ENCODE data around the gene ANKLE2. TPM values are rescaled to one million over a fixed set of nuclear protein-coding genes. Genes with fewer than 3 reads are reported as not detected.

Gene ANKLE2
- polyA plus RNA-seq, 2 of the 4 experiments (the other 2 are of a cell fraction) = 70.7 to 103 TPM

Small RNA genes within 50 kb of the gene (small RNA-seq; reads per million reads assigned to genes)
- gene RNA5SP379 = 0 to 1.2 (median 0) reads per million in 6 experiments

Other genes with a start within 250 kb of the ANKLE2 start
- not detected in 2 replicates for gene LRCOL1, start 151.2 kb downstream of the ANKLE2 start, polyA plus RNA-seq (2011; rRNA removed)
- not detected in 3 replicates for gene LRCOL1, start 151.2 kb downstream of the ANKLE2 start, polyA plus RNA-seq (2017; fragmentation: RNase III; extraction: RNeasy Plus Mini Kit Qiagen cat#74134 plus additional on column Dnase treatment)
- not detected in 2 replicates for gene P2RX2, start 143.1 kb downstream of the ANKLE2 start, polyA plus RNA-seq (2011; rRNA removed)
- not detected in 3 replicates for gene P2RX2, start 143.1 kb downstream of the ANKLE2 start, polyA plus RNA-seq (2017; fragmentation: RNase III; extraction: RNeasy Plus Mini Kit Qiagen cat#74134 plus additional on column Dnase treatment)
- gene POLE, start 74.5 kb downstream of the ANKLE2 start, polyA plus RNA-seq (2011; rRNA removed) = 28.9 and 32.1 TPM in 2 replicates
- 63.7 to 73.6 TPM (median 67.2 TPM) in 3 replicates for gene POLE, start 74.5 kb downstream of the ANKLE2 start, polyA plus RNA-seq (2017; fragmentation: RNase III; extraction: RNeasy Plus Mini Kit Qiagen cat#74134 plus additional on column Dnase treatment)
- gene PXMP2, start 74.2 kb downstream of the ANKLE2 start, polyA plus RNA-seq (2011; rRNA removed) = 21.3 and 22.5 TPM in 2 replicates
- 18.7 to 20.0 TPM (median 19.4 TPM) in 3 replicates for gene PXMP2, start 74.2 kb downstream of the ANKLE2 start, polyA plus RNA-seq (2017; fragmentation: RNase III; extraction: RNeasy Plus Mini Kit Qiagen cat#74134 plus additional on column Dnase treatment)
- gene PGAM5, start 51.0 kb downstream of the ANKLE2 start, polyA plus RNA-seq (2011; rRNA removed) = 29.3 and 36.7 TPM in 2 replicates
- 49.5 to 53.4 TPM (median 51.3 TPM) in 3 replicates for gene PGAM5, start 51.0 kb downstream of the ANKLE2 start, polyA plus RNA-seq (2017; fragmentation: RNase III; extraction: RNeasy Plus Mini Kit Qiagen cat#74134 plus additional on column Dnase treatment)
- gene GOLGA3, start 67.0 kb upstream of the ANKLE2 start, polyA plus RNA-seq (2011; rRNA removed) = 25.5 and 32.0 TPM in 2 replicates
- gene GOLGA3, start 67.0 kb upstream of the ANKLE2 start, polyA plus RNA-seq (2017; fragmentation: RNase III; extraction: RNeasy Plus Mini Kit Qiagen cat#74134 plus additional on column Dnase treatment) = 22.1 to 23.7 TPM (median 23.0 TPM) in 3 replicates
- 38.8 and 41.0 TPM in 2 replicates for gene CHFR, start 125.8 kb upstream of the ANKLE2 start, polyA plus RNA-seq (2011; rRNA removed)
- 19.2 to 21.2 TPM (median 20.9 TPM) in 3 replicates for gene CHFR, start 125.8 kb upstream of the ANKLE2 start, polyA plus RNA-seq (2017; fragmentation: RNase III; extraction: RNeasy Plus Mini Kit Qiagen cat#74134 plus additional on column Dnase treatment)
- gene ZNF605, start 194.5 kb upstream of the ANKLE2 start, polyA plus RNA-seq (2011; rRNA removed) = 15.2 and 18.2 TPM in 2 replicates
- 5.6 to 6.5 TPM (median 5.7 TPM) in 3 replicates for gene ZNF605, start 194.5 kb upstream of the ANKLE2 start, polyA plus RNA-seq (2017; fragmentation: RNase III; extraction: RNeasy Plus Mini Kit Qiagen cat#74134 plus additional on column Dnase treatment)
- gene ZNF26, start 224.5 kb upstream of the ANKLE2 start, polyA plus RNA-seq (2011; rRNA removed) = 10.1 and 11.3 TPM in 2 replicates
- gene ZNF26, start 224.5 kb upstream of the ANKLE2 start, polyA plus RNA-seq (2017; fragmentation: RNase III; extraction: RNeasy Plus Mini Kit Qiagen cat#74134 plus additional on column Dnase treatment) = 6.5 to 8.3 TPM (median 7.4 TPM) in 3 replicates

Data from A549 (cell line).